ENCODE measurements around the gene COL11A2.

Gene COL11A2

DNA sequence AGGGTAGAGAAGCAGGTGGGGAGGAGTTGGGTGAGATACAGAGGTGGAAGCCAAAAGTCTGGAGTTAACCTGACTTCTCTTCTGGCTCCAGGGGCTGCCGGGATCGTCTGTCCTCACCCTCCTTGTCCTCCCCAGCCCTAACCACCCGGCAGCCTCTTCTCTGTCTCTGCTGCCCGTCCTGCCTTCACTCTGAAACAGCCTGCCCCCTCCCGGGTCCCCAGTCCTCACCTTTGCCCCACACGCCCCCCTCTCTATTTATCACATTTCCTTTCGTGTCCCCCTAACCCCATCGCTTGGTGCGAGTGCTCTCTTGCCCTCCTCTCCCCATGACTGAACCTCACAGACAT lies 21.7 kb upstream of the COL11A2 start:
- Histone ChIP-seq H3K36me3 (ENCODE audit: control insufficient read depth, low read depth, low read length) (peaks cover 9% of the 10 kb centered on the region), H3K27ac (ENCODE audit: low read length) (no peak overlapping the region), H3K4me1 (ENCODE audit: control insufficient read depth, low read depth, low read length) (peaks cover 9% of the 10 kb centered on the region), H3K27me3 (ENCODE audit: control insufficient read depth, insufficient read depth, low read length) (peaks cover 83% of the 10 kb centered on the region), H3K4me3 (ENCODE audit: low read length) (peak overlapping the region; percentile 56), H3K9me3 (ENCODE audit: control insufficient read depth, low read depth, low read length) (no peaks in the 10 kb centered on the region), H3K9ac (ENCODE audit: low read length) (no peak overlapping the region)

DNA sequence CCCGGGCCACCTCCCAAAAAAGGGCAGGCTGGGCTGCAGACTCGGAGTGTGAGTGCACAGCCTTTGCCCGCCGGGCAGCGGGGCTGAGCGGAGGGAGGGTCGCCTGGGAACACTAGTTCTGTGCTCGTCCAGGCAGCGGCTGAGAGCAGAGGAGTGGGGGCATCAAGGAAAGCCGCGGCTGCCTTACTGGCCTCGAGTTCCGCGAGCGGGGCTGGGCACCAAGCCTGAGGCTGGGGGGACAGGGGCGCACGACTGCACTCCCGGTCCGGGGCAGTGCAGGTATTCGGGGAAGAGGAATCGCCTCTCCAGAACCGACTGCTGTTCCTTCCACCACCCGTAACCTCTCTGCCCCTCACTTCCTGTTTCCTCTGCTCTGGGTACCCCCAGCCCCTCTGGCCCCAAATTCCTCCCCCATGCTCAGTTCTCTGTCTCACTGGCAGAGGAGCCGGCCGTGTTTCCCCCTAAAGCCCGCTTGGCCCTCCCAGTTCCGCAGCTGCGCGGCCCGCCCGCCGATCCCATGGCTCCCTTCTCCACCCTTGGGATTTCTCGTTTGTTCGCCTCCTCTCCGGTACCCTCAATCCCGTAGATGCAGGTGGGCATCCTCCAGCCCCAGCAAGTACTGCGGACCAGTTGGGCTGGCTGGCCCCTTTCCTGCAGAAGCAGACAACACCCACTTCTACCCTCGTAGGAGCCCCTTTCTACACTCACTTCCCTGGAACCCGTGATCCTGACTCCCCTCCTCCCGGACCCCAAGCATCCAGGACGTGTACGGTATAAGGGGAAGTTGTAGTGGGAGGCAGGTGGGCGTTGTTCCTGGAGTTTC lies 21.1 kb upstream of the COL11A2 start:
- Histone ChIP-seq H3K27me3 (ENCODE audit: control insufficient read depth, insufficient read depth, low read length) (peaks cover 77% of the 10 kb centered on the region), H3K4me1 (ENCODE audit: control insufficient read depth, low read depth, low read length) (peaks cover 9% of the 10 kb centered on the region), H3K9ac (ENCODE audit: low read length) (no peak overlapping the region), H3K36me3 (ENCODE audit: control insufficient read depth, low read depth, low read length) (peaks cover 9% of the 10 kb centered on the region), H3K27ac (ENCODE audit: low read length) (no peak overlapping the region), H3K4me3 (ENCODE audit: low read length) (peak overlapping the region; percentile 56), H3K9me3 (ENCODE audit: control insufficient read depth, low read depth, low read length) (no peaks in the 10 kb centered on the region)

GRCh38 chr6:33212857-33213165 lies 20.5 kb upstream of the COL11A2 start:
- Histone ChIP-seq H3K36me3 (ENCODE audit: control insufficient read depth, low read depth, low read length) (peaks cover 9% of the 10 kb centered on the region), H3K4me1 (ENCODE audit: control insufficient read depth, low read depth, low read length) (peaks cover 9% of the 10 kb centered on the region), H3K27me3 (ENCODE audit: control insufficient read depth, insufficient read depth, low read length) (peaks cover 74% of the 10 kb centered on the region), H3K4me3 (ENCODE audit: low read length) (peak overlapping the region; percentile 56), H3K9me3 (ENCODE audit: control insufficient read depth, low read depth, low read length) (no peaks in the 10 kb centered on the region), H3K9ac (ENCODE audit: low read length) (no peak overlapping the region), H3K27ac (ENCODE audit: low read length) (no peak overlapping the region)

DNA sequence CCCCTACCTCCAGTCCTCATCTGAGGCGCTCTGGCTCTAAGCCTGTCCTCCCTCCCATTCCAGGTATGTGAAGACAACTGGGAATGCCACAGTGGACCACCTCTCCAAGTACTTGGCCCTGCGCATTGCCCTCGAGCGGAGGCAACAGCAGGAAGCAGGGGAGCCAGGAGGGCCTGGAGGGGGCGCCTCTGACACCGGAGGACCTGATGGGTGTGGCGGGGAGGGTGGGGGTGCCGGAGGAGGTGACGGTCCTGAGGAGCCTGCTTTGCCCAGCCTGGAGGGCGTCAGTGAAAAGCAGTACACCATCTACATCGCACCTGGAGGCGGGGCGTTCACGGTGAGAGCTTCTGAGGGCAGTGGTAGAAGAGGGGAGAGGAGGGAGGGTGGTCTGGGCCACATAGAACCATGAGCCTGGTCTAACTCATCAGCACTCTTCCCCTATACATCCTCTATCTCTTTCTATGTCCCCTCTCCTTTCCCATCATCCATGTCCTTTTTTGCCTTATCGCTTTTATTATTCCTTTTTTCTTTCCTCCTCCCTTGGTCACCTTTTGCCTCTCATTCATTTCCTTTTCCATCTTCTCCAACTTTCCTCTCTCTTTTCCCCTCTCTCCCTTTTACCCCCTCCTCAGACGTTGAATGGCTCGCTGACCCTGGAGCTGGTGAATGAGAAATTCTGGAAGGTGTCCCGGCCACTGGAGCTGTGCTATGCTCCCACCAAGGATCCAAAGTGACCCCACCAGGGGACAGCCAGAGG lies 19.6 kb upstream of the COL11A2 start:
- Histone ChIP-seq H3K4me1 (ENCODE audit: control insufficient read depth, low read depth, low read length) (peaks cover 9% of the 10 kb centered on the region), H3K27me3 (ENCODE audit: control insufficient read depth, insufficient read depth, low read length) (peaks cover 74% of the 10 kb centered on the region), H3K27ac (ENCODE audit: low read length) (no peak overlapping the region)

GRCh38 chr6:33211136-33211535 lies 18.9 kb upstream of the COL11A2 start:
- Histone ChIP-seq H3K4me3 (ENCODE audit: low read length) (no peak overlapping the region), H3K27me3 (ENCODE audit: control insufficient read depth, insufficient read depth, low read length) (peaks cover 74% of the 10 kb centered on the region)

More for the DNA sequence above, 19.6 kb upstream of the COL11A2 start:
- no peaks in the 10 kb centered on the region for H3K9me3 ChIP-seq (ENCODE audit: control insufficient read depth, low read depth, low read length)
- H3K36me3 ChIP-seq (ENCODE audit: control insufficient read depth, low read depth, low read length) = peaks cover 9% of the 10 kb centered on the region
- no peak overlapping the region for H3K9ac ChIP-seq (ENCODE audit: low read length)
- H3K4me3 ChIP-seq (ENCODE audit: low read length) = no peak overlapping the region

DNA sequence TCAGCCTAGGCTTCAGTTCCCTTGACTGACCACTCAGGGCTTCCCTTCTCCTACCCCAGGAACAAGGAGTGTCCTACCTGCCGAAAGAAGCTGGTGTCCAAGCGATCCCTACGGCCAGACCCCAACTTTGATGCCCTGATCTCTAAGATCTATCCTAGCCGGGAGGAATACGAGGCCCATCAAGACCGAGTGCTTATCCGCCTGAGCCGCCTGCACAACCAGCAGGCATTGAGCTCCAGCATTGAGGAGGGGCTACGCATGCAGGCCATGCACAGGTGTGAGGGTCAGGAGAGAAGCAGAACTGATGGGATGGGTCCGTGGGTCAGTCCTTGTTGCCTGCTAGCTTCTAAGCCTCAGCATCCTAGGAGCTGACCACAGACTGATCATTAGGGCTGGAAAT lies 17.6 kb upstream of the COL11A2 start:
- H3K9me3 ChIP-seq (ENCODE audit: control insufficient read depth, low read depth, low read length) = no peaks in the 10 kb centered on the region
- no peak overlapping the region for H3K27ac ChIP-seq (ENCODE audit: low read length)
- H3K4me3 ChIP-seq (ENCODE audit: low read length) = no peak overlapping the region
- H3K27me3 ChIP-seq (ENCODE audit: control insufficient read depth, insufficient read depth, low read length) = peaks cover 73% of the 10 kb centered on the region
- H3K9ac ChIP-seq (ENCODE audit: low read length) = no peak overlapping the region
- peaks cover 9% of the 10 kb centered on the region for H3K36me3 ChIP-seq (ENCODE audit: control insufficient read depth, low read depth, low read length)
- H3K4me1 ChIP-seq (ENCODE audit: control insufficient read depth, low read depth, low read length) = peaks cover 16% of the 10 kb centered on the region

More at GRCh38 chr6:33211136-33211535, 18.9 kb upstream of the COL11A2 start:
- Histone ChIP-seq H3K9me3 (ENCODE audit: control insufficient read depth, low read depth, low read length) (no peaks in the 10 kb centered on the region), H3K4me1 (ENCODE audit: control insufficient read depth, low read depth, low read length) (peaks cover 11% of the 10 kb centered on the region), H3K36me3 (ENCODE audit: control insufficient read depth, low read depth, low read length) (peaks cover 9% of the 10 kb centered on the region), H3K27ac (ENCODE audit: low read length) (no peak overlapping the region), H3K9ac (ENCODE audit: low read length) (no peak overlapping the region)

DNA sequence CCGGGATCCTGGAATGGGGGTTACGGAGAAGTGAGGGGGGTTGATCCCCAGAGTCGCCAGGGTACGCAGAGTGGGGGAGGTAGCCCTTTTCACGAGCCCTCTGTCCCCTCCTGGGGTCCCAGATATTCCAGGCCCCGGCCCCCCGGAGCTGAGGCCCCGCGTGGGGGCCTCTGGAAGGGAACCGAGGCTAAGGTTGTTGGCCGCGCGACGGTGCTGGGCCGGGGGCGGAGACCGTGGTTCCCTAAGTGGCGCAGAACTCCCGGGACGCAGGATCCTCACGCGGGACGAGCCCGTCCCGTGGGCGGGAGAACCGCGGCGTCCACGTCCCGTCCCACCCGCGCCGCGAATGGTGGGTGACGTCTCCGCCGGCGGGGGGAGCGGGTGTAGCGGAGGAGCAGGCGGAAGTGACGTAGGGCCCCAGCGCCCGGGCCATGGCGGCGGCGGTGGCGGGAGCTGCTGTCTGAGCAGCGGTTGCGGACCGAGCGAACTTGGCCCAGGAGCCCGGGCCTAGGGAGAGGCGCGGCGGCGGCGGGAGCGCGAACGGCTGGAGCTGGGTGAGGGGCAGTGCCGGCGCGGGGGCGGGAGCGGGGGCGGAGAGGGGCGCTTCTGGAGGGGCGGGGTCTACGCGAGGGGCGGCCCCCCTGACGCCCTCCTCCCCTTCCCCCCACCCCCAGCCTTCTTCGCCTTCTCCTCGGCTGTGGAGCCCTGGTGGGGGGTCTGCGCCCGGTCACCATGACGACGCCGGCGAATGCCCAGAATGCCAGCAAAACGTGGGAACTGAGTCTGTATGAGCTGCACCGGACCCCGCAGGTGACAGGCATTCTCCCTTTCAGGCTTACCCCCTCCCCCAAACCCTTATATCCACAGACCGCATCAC lies 16.1 kb upstream of the COL11A2 start, which contains the start of gene RING1:
RING1 (plus strand) TSS at position 410 of the 877 bp plus-strand sequence; CDS start at position 733, 323 bp downstream.
- peaks cover 12% of the 10 kb centered on the region for H3K36me3 ChIP-seq (ENCODE audit: control insufficient read depth, low read depth, low read length)
- peak within 1 kb of the TSS; percentile 80 for H3K4me3 ChIP-seq (ENCODE audit: low read length)
- peaks cover 20% of the 10 kb centered on the region for H3K4me1 ChIP-seq (ENCODE audit: control insufficient read depth, low read depth, low read length)
- peaks cover 57% of the 10 kb centered on the region for H3K27me3 ChIP-seq (ENCODE audit: control insufficient read depth, insufficient read depth, low read length)
- no peak within 1 kb of the TSS for H3K27ac ChIP-seq (ENCODE audit: low read length)
- H3K9ac ChIP-seq (ENCODE audit: low read length) = peak within 1 kb of the TSS; percentile 74
- H3K9me3 ChIP-seq (ENCODE audit: control insufficient read depth, low read depth, low read length) = no peaks in the 10 kb centered on the region

DNA sequence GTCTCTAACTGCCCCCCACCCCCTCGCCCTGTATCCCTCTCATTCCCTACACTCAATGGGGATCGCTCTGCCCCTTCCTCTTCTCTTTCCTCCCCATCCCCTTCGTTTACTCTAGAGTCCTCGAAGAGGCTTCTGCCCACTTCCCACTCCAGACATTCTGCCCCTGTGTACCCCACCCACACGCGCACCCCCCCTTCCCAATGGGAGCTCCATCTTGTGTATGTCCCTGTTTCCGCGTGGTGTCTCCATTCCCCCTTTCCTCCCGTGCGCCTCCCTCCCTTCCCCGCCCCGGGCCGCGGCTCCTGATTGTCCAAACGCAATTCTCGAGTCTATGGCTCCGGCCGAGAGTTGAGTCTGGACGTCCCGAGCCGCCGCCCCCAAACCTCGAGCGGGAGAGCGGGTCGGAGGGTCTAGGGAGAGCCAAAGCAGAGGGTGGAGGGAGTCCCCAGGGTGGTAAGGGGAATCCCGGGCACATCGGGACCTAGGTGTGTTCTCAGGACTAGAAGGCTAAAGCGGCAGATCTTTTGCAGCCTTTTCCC lies 15.4 kb upstream of the COL11A2 start:
- H3K9me3 ChIP-seq (ENCODE audit: control insufficient read depth, low read depth, low read length) = no peaks in the 10 kb centered on the region
- H3K27me3 ChIP-seq (ENCODE audit: control insufficient read depth, insufficient read depth, low read length) = peaks cover 50% of the 10 kb centered on the region
- peaks cover 19% of the 10 kb centered on the region for H3K36me3 ChIP-seq (ENCODE audit: control insufficient read depth, low read depth, low read length)
- peaks cover 18% of the 10 kb centered on the region for H3K4me1 ChIP-seq (ENCODE audit: control insufficient read depth, low read depth, low read length)
- H3K4me3 ChIP-seq (ENCODE audit: low read length) = peak overlapping the region; percentile 80
- peak overlapping the region; percentile 74 for H3K9ac ChIP-seq (ENCODE audit: low read length)
- no peak overlapping the region for H3K27ac ChIP-seq (ENCODE audit: low read length)

GRCh38 chr6:33206864-33207551 lies 14.7 kb upstream of the COL11A2 start:
- H3K36me3 ChIP-seq (ENCODE audit: control insufficient read depth, low read depth, low read length) = peaks cover 25% of the 10 kb centered on the region
- H3K9ac ChIP-seq (ENCODE audit: low read length) = peak overlapping the region; percentile 74
- H3K4me1 ChIP-seq (ENCODE audit: control insufficient read depth, low read depth, low read length) = peaks cover 17% of the 10 kb centered on the region
- no peaks in the 10 kb centered on the region for H3K9me3 ChIP-seq (ENCODE audit: control insufficient read depth, low read depth, low read length)
- H3K27ac ChIP-seq (ENCODE audit: low read length) = no peak overlapping the region
- H3K4me3 ChIP-seq (ENCODE audit: low read length) = peak overlapping the region; percentile 80
- peaks cover 44% of the 10 kb centered on the region for H3K27me3 ChIP-seq (ENCODE audit: control insufficient read depth, insufficient read depth, low read length)

GRCh38 chr6:33206027-33206863 lies 14.0 kb upstream of the COL11A2 start:
- Histone ChIP-seq H3K27ac (ENCODE audit: low read length) (no peak overlapping the region), H3K9ac (ENCODE audit: low read length) (no peak overlapping the region), H3K4me1 (ENCODE audit: control insufficient read depth, low read depth, low read length) (peaks cover 17% of the 10 kb centered on the region), H3K27me3 (ENCODE audit: control insufficient read depth, insufficient read depth, low read length) (peaks cover 38% of the 10 kb centered on the region), H3K36me3 (ENCODE audit: control insufficient read depth, low read depth, low read length) (peaks cover 28% of the 10 kb centered on the region), H3K4me3 (ENCODE audit: low read length) (no peak overlapping the region), H3K9me3 (ENCODE audit: control insufficient read depth, low read depth, low read length) (no peaks in the 10 kb centered on the region)
